Measurements from ENCODE around the gene EFNA4.

Gene EFNA4

DNA sequence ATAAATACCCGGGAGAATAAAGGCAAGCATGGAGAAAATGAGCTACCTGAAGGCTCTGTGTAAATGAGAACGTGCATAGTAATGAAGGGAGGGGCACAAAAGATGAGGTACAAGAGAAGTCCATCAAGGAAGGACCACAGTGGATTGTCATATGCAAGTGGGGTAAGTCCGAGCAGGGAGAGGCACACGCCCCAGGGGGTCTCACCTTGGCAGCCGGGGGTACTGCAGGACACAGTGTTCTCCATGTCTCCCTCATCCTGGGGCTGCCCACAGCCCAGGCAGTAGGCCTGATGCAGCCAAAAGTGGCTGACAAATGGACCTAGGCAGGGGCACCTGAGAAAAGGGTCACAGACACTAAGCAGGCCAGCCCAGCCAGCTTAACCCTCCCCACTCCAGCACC lies 39.9 kb upstream of the EFNA4 start:
- no peak overlapping the region for H3K56ac ChIP-seq (ENCODE audit: low read length)
- H2BK15ac ChIP-seq (replicated peaks; ENCODE audit: low read depth), result no peak overlapping the region
- H3K4ac ChIP-seq (ENCODE audit: low read depth, low read length), result no peak overlapping the region
- H3K27me3 ChIP-seq (ENCODE audit: insufficient read depth, low read length, poor library complexity), result no peaks in the 10 kb centered on the region
- H2BK120ac ChIP-seq (ENCODE audit: low read depth, low read length), result no peak overlapping the region
- H4K8ac ChIP-seq (ENCODE audit: low read depth, low read length), result no peak overlapping the region
- no peak overlapping the region for H3K27ac ChIP-seq (ENCODE audit: low read depth, low read length)
- WGBS (ENCODE audit: extremely low coverage, insufficient coverage, low lambda C conversion rate), result no CpG with 5 or more reads among the region's 5 CpGs
- no peak overlapping the region for H3K4me3 ChIP-seq (ENCODE audit: low read length)
- DNase-seq, result no peak
- H2BK5ac ChIP-seq (ENCODE audit: low read length), result no peak overlapping the region
- H3K18ac ChIP-seq (ENCODE audit: low read length), result no peak overlapping the region
- H3K79me2 ChIP-seq (ENCODE audit: control insufficient read depth, insufficient read depth, low read length), result no peaks in the 10 kb centered on the region
- no peak overlapping the region for H3K4me2 ChIP-seq (ENCODE audit: low read length)
- no peak overlapping the region for H4K5ac ChIP-seq (ENCODE audit: low read length)
- H3K9ac ChIP-seq (ENCODE audit: low read length), result no peak overlapping the region
- H3K23ac ChIP-seq (ENCODE audit: low read length), result no peak overlapping the region
- H3K4me1 ChIP-seq (ENCODE audit: control insufficient read depth, low read depth, low read length), result no peaks in the 10 kb centered on the region
- no peak overlapping the region for H2AK5ac ChIP-seq (ENCODE audit: low read length)
- H3K36me3 ChIP-seq (ENCODE audit: control insufficient read depth, insufficient read depth, low read length), result no peaks in the 10 kb centered on the region
- H3K79me1 ChIP-seq (ENCODE audit: low read length), result no peaks in the 10 kb centered on the region

DNA sequence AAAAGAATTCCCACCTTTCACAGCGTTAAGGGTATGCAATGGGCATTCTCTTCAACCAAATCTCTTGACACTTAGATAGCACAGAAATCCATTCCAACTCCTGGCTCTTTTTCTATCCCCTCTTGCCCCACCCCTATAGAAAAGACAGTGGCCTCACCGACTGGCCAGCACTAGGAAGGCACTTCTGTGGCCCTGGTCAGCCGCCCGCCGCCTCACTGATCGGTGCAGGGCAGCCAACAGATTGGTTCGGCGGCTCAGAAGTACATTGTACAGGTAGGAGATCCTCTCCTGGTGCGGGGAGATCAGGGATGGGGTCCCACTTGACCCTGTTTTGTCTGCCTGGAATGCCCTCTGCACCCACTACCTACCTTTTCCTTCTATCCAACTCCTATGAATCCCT lies 39.2 kb upstream of the EFNA4 start:
- no peak overlapping the region for H3K4ac ChIP-seq (ENCODE audit: low read depth, low read length)
- no peak overlapping the region for H3K23ac ChIP-seq (ENCODE audit: low read length)
- WGBS (ENCODE audit: extremely low coverage, insufficient coverage, low lambda C conversion rate), result no CpG with 5 or more reads among the region's 9 CpGs

DNA sequence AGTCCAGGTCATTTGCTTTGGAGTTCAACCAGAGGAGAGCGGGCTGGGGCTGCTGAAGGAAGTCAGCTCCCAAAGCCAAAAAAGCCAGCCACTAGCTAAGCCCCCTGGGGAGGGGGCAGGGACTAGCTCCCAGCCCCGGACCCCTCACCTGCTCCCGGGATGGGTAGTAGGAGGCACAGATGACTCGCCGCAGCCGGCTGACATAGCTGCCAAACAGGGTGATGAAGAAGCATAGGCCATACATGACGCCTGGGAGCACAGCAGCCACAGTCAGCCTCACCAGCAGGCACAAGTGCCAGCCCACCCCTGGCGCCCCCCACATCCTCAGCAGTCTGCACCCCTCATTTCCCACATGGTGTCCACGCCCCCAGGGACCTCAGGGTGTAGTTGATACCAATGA lies 37.4 kb upstream of the EFNA4 start:
- no peak overlapping the region for H3K23ac ChIP-seq (ENCODE audit: low read length)
- H3K4ac ChIP-seq (ENCODE audit: low read depth, low read length), result no peak overlapping the region
- no peak overlapping the region for H3K18ac ChIP-seq (ENCODE audit: low read length)
- H2BK120ac ChIP-seq (ENCODE audit: low read depth, low read length), result no peak overlapping the region
- no peak overlapping the region for H2BK5ac ChIP-seq (ENCODE audit: low read length)
- no peaks in the 10 kb centered on the region for H3K79me1 ChIP-seq (ENCODE audit: low read length)
- no peaks in the 10 kb centered on the region for H3K79me2 ChIP-seq (ENCODE audit: control insufficient read depth, insufficient read depth, low read length)
- H3K4me3 ChIP-seq (ENCODE audit: low read length), result no peak overlapping the region
- H3K27ac ChIP-seq (ENCODE audit: low read depth, low read length), result no peak overlapping the region
- DNase-seq, result no peak
- no peaks in the 10 kb centered on the region for H3K36me3 ChIP-seq (ENCODE audit: control insufficient read depth, insufficient read depth, low read length)
- no peak overlapping the region for H3K9ac ChIP-seq (ENCODE audit: low read length)
- no peak overlapping the region for H3K56ac ChIP-seq (ENCODE audit: low read length)
- no peak overlapping the region for H4K5ac ChIP-seq (ENCODE audit: low read length)
- H3K27me3 ChIP-seq (ENCODE audit: insufficient read depth, low read length, poor library complexity), result no peaks in the 10 kb centered on the region
- no CpG with 5 or more reads among the region's 9 CpGs for WGBS (ENCODE audit: extremely low coverage, insufficient coverage, low lambda C conversion rate)
- no peak overlapping the region for H4K8ac ChIP-seq (ENCODE audit: low read depth, low read length)
- H3K4me2 ChIP-seq (ENCODE audit: low read length), result no peak overlapping the region
- H2AK5ac ChIP-seq (ENCODE audit: low read length), result no peak overlapping the region
- H3K4me1 ChIP-seq (ENCODE audit: control insufficient read depth, low read depth, low read length), result no peaks in the 10 kb centered on the region
- H2BK15ac ChIP-seq (replicated peaks; ENCODE audit: low read depth), result no peak overlapping the region

More for the DNA sequence above, 39.2 kb upstream of the EFNA4 start:
- Histone ChIP-seq H2AK5ac (ENCODE audit: low read length) (no peak overlapping the region), H2BK120ac (ENCODE audit: low read depth, low read length) (no peak overlapping the region), H3K9ac (ENCODE audit: low read length) (no peak overlapping the region), H3K4me1 (ENCODE audit: control insufficient read depth, low read depth, low read length) (no peaks in the 10 kb centered on the region), H4K5ac (ENCODE audit: low read length) (no peak overlapping the region), H3K79me1 (ENCODE audit: low read length) (no peaks in the 10 kb centered on the region), H3K18ac (ENCODE audit: low read length) (no peak overlapping the region), H3K4me2 (ENCODE audit: low read length) (no peak overlapping the region), H3K27ac (ENCODE audit: low read depth, low read length) (no peak overlapping the region), H3K36me3 (ENCODE audit: control insufficient read depth, insufficient read depth, low read length) (no peaks in the 10 kb centered on the region), H2BK15ac (replicated peaks; ENCODE audit: low read depth) (no peak overlapping the region), H3K56ac (ENCODE audit: low read length) (no peak overlapping the region), H2BK5ac (ENCODE audit: low read length) (no peak overlapping the region), H4K8ac (ENCODE audit: low read depth, low read length) (no peak overlapping the region), H3K79me2 (ENCODE audit: control insufficient read depth, insufficient read depth, low read length) (no peaks in the 10 kb centered on the region), H3K27me3 (ENCODE audit: insufficient read depth, low read length, poor library complexity) (no peaks in the 10 kb centered on the region), H3K4me3 (ENCODE audit: low read length) (no peak overlapping the region)
- no peak for DNase-seq

DNA sequence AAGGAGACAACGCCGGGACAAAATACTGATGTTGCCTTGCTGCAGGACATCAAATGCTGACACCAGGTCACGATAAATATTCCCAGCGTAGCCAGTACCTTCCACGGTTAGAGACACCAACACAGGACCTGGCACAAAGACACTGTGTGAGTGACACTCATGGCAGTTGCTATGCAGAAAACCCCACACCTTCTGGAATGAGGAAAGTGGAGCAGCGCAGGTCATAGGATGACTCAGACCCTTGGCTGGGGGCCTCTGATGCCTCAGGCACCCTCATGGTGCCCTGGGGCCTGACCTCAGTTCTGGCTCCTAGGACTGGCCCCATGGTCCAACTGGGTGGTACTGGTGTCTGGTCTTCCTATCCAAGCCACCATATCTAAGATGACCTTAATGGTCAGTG lies 37.0 kb upstream of the EFNA4 start:
- DNase-seq, result no peak
- Histone ChIP-seq H3K4ac (ENCODE audit: low read depth, low read length) (no peak overlapping the region), H3K79me1 (ENCODE audit: low read length) (no peaks in the 10 kb centered on the region), H3K27ac (ENCODE audit: low read depth, low read length) (no peak overlapping the region), H3K23ac (ENCODE audit: low read length) (no peak overlapping the region), H2BK5ac (ENCODE audit: low read length) (no peak overlapping the region), H3K27me3 (ENCODE audit: insufficient read depth, low read length, poor library complexity) (no peaks in the 10 kb centered on the region), H4K8ac (ENCODE audit: low read depth, low read length) (no peak overlapping the region), H3K4me3 (ENCODE audit: low read length) (no peak overlapping the region), H2AK5ac (ENCODE audit: low read length) (no peak overlapping the region), H2BK15ac (replicated peaks; ENCODE audit: low read depth) (no peak overlapping the region), H3K56ac (ENCODE audit: low read length) (no peak overlapping the region), H4K5ac (ENCODE audit: low read length) (no peak overlapping the region), H3K9ac (ENCODE audit: low read length) (no peak overlapping the region), H3K79me2 (ENCODE audit: control insufficient read depth, insufficient read depth, low read length) (no peaks in the 10 kb centered on the region), H3K18ac (ENCODE audit: low read length) (no peak overlapping the region), H3K4me2 (ENCODE audit: low read length) (no peak overlapping the region), H3K36me3 (ENCODE audit: control insufficient read depth, insufficient read depth, low read length) (no peaks in the 10 kb centered on the region), H3K4me1 (ENCODE audit: control insufficient read depth, low read depth, low read length) (no peaks in the 10 kb centered on the region), H2BK120ac (ENCODE audit: low read depth, low read length) (no peak overlapping the region)
- WGBS (ENCODE audit: extremely low coverage, insufficient coverage, low lambda C conversion rate), result no CpG with 5 or more reads among the region's 6 CpGs

DNA sequence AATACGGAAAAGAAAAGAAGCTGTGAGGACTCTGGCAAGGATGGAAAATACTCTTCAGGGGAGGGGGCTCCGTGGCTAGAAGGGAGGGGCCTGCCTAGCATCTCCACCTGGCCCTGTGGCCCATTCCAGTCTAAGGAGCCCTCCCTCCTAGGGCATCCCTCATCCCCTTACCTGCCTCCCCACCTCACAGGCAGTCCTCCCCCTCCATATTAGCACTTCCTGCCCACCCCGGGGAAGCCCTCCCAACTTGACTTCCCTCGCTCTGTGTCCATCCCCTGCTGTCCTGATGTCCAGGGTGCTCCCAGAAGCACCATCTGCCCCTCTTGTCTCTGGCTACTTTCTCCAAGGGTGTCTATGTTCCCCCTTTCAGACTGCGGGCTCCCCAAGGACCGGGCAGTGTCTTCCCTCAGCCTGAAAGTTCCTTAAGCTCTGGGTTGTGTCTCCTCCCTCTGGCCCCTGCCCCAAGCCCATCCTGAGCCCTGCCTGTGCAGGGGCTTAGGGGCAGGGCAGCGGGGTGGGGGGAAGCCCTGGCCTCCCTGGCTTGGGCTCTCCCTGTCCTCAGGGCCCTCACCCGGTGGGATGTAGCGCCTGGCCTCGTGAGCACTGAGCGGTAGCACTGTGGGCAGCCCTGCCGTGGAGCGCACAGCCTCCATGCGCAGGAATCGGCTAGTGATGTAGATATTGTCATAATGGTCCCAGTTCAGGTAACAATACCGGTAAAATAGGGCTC lies 33.9 kb upstream of the EFNA4 start:
- Histone ChIP-seq H3K56ac (ENCODE audit: low read length) (no peak overlapping the region), H3K4me1 (ENCODE audit: control insufficient read depth, low read depth, low read length) (no peaks in the 10 kb centered on the region), H3K4me2 (ENCODE audit: low read length) (no peak overlapping the region), H2BK5ac (ENCODE audit: low read length) (no peak overlapping the region), H3K27me3 (ENCODE audit: insufficient read depth, low read length, poor library complexity) (no peaks in the 10 kb centered on the region), H3K18ac (ENCODE audit: low read length) (no peak overlapping the region), H2BK15ac (replicated peaks; ENCODE audit: low read depth) (no peak overlapping the region), H3K27ac (ENCODE audit: low read depth, low read length) (no peak overlapping the region), H2BK120ac (ENCODE audit: low read depth, low read length) (no peak overlapping the region), H3K9ac (ENCODE audit: low read length) (no peak overlapping the region), H3K79me2 (ENCODE audit: control insufficient read depth, insufficient read depth, low read length) (no peaks in the 10 kb centered on the region), H3K4me3 (ENCODE audit: low read length) (no peak overlapping the region), H4K5ac (ENCODE audit: low read length) (no peak overlapping the region), H4K8ac (ENCODE audit: low read depth, low read length) (no peak overlapping the region), H3K23ac (ENCODE audit: low read length) (no peak overlapping the region), H3K36me3 (ENCODE audit: control insufficient read depth, insufficient read depth, low read length) (no peaks in the 10 kb centered on the region), H3K79me1 (ENCODE audit: low read length) (no peaks in the 10 kb centered on the region), H2AK5ac (ENCODE audit: low read length) (no peak overlapping the region), H3K4ac (ENCODE audit: low read depth, low read length) (no peak overlapping the region)
- WGBS (ENCODE audit: extremely low coverage, insufficient coverage, low lambda C conversion rate), result no CpG with 5 or more reads among the region's 16 CpGs
- DNase-seq, result no peak

DNA sequence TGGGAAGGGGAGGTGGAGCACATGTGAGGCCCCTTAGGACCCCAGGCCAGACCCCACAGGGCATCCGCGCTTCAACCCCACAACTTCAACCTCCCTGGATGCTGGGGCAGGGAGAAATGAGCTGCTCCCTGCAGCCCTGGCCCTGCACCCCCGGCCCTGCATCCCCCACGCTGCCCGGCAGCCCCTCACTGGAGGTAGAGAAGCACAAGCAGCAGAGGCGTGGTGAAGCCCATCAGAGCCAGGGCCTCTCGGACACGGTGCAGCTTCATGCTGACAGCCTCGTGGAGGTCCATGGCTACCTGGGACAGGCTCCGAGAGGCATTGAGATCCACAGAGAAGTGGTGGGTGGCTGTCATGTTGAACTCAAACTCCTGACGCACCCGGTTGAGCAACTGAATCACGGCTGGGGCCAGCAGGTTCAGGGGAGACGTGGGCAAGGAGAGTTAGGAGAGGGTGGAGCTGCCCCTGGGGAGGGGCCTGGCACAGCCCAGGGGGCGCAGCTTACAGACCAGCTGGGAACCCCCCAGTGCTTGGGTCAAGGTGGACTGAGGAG lies 33.2 kb upstream of the EFNA4 start:
- H3K56ac ChIP-seq (ENCODE audit: low read length), result no peak overlapping the region
- no peak overlapping the region for H2AK5ac ChIP-seq (ENCODE audit: low read length)
- H3K36me3 ChIP-seq (ENCODE audit: control insufficient read depth, insufficient read depth, low read length), result no peaks in the 10 kb centered on the region
- no peak overlapping the region for H2BK120ac ChIP-seq (ENCODE audit: low read depth, low read length)
- H4K5ac ChIP-seq (ENCODE audit: low read length), result no peak overlapping the region
- no peak overlapping the region for H3K4me2 ChIP-seq (ENCODE audit: low read length)
- H4K8ac ChIP-seq (ENCODE audit: low read depth, low read length), result no peak overlapping the region
- H3K79me2 ChIP-seq (ENCODE audit: control insufficient read depth, insufficient read depth, low read length), result no peaks in the 10 kb centered on the region
- H3K27me3 ChIP-seq (ENCODE audit: insufficient read depth, low read length, poor library complexity), result no peaks in the 10 kb centered on the region
- no peaks in the 10 kb centered on the region for H3K79me1 ChIP-seq (ENCODE audit: low read length)
- H2BK15ac ChIP-seq (replicated peaks; ENCODE audit: low read depth), result no peak overlapping the region
- H3K18ac ChIP-seq (ENCODE audit: low read length), result no peak overlapping the region
- H3K9ac ChIP-seq (ENCODE audit: low read length), result no peak overlapping the region
- no peak for DNase-seq
- H3K23ac ChIP-seq (ENCODE audit: low read length), result no peak overlapping the region
- H3K4me3 ChIP-seq (ENCODE audit: low read length), result no peak overlapping the region
- no CpG with 5 or more reads among the region's 15 CpGs for WGBS (ENCODE audit: extremely low coverage, insufficient coverage, low lambda C conversion rate)
- no peak overlapping the region for H3K4ac ChIP-seq (ENCODE audit: low read depth, low read length)
- H2BK5ac ChIP-seq (ENCODE audit: low read length), result no peak overlapping the region
- H3K4me1 ChIP-seq (ENCODE audit: control insufficient read depth, low read depth, low read length), result no peaks in the 10 kb centered on the region
- H3K27ac ChIP-seq (ENCODE audit: low read depth, low read length), result no peak overlapping the region

All from mesendoderm (in vitro differentiated cells).